GM23248 (cell line): ENCODE measurements around the gene ZFYVE21.

Source experiments
- EZH2 ChIP-seq: fragments of 200-600 bp; sonication (generic); IDR thresholded peaks from 2 replicates; pipeline ENCODE4 v1.6.1; 2018; ENCODE audit warnings: antibody characterized with exemption, mild to moderate bottlenecking; ENCODE audit not compliant: insufficient read depth, poor library complexity, severe bottlenecking
- EZH2phosphoT487 ChIP-seq: fragments of 200-600 bp; sonication (generic); IDR thresholded peaks from 2 replicates; pipeline ENCODE4 v1.6.1; 2018; ENCODE audit warnings: antibody characterized with exemption, moderate library complexity, mild to moderate bottlenecking, low read depth; ENCODE audit not compliant: insufficient read depth

- no peak for TF ChIP-seq EZH2phosphoT487
- no peak for TF ChIP-seq EZH2
These were observed 636 bp downstream of the ZFYVE21 start for GRCh38 chr14:103716091-103716801.
